Right ventricle myocardium superior (tissue), 1 donor: ENCODE measurements around the gene SLC12A5. TPM values are rescaled to one million over a fixed set of nuclear protein-coding genes. Genes with fewer than 3 reads are reported as not detected.

Experiments used
- ATAC-seq: fragments of 200-7000 bp; cut with Tn5 transposase; one replicate; pipeline ENCODE4 v1.9.1; 2020; ENCODE audit warnings: mild to moderate bottlenecking; ENCODE audit not compliant: poor library complexity
- DNase-seq: peaks from one replicate; pipeline ENCODE4 v3.0.0-alpha.2; 2020
- intact Hi-C: fragments of 100-400 bp; cut with DNase I; formaldehyde crosslinking; loops from one replicate; pipeline ENCODE4 v1.11.2; 2022
- total RNA-seq: library from RNA; stranded (reverse); fragmentation: NEBNext Ultra II Directional; extraction: Animal tissue kit (Norgen Biotek cat#: 25700); gene quantifications from one replicate; pipeline ENCODE4 v1.2.1, GENCODE V29; 2021
- donor health status: DM: no; HTN: yes; CAD: no; lungs with severe emphysema.

SLC12A5 gene
- total RNA-seq, 1 donor from 2014 or later, result not detected

DNA sequence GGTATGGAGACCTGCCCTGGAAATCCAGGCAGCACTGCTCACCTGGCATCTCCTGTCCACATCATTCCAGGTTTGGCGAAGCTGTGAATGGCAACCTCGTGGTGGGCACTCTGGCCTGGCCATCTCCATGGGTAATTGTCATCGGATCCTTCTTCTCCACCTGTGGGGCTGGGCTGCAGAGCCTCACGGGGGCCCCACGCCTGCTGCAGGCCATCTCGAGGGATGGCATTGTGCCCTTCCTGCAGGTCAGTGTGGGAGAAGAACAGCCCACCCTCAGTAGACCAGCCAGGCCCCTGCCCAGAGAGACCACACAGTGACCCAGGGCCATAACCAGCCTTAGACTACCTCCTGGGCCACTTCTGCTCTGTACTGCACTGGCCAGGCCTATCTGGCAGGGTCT, 15.9 kb downstream of the SLC12A5 start:
- intact Hi-C loops, result no loop called here
- DNase-seq (no peak), ATAC-seq (no peak)

DNA sequence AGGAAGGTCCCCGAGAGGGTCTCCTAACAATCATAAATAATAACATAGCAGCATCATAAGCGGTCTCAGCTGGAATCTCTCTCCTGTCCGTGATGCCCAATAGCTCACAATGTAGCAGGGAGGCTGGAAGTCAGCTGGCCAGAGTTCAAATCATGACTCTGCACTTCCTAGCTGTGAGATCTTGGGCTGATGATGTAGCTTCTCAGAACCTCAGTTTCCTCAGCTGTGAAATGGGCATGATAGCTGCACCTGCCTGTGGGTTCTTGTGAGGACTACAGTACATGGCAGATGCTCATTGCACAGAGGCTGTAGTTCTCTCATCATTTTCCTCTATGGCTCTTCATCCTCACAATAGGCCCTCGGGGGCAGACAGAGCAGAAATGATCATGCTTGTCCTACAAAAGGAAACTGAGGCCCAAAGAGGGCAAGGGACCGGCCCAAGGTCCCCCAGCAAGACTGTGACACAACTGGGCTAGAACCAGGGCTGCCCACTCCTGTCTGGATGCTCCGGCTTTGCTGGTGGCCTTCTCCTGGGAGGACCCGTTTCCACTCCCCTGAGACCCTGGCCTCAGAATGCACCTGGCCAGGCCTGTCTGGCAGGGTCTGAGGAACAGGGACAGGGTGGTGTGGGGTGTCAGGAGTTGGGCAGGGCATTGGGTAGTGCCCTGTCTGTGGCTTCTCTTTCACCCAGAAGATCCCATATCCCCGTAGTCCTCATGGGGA, 17.7 kb downstream of the SLC12A5 start:
- intact Hi-C loops, result no loop called here
- DNase-seq, result no peak
- ATAC-seq, result no peak

DNA sequence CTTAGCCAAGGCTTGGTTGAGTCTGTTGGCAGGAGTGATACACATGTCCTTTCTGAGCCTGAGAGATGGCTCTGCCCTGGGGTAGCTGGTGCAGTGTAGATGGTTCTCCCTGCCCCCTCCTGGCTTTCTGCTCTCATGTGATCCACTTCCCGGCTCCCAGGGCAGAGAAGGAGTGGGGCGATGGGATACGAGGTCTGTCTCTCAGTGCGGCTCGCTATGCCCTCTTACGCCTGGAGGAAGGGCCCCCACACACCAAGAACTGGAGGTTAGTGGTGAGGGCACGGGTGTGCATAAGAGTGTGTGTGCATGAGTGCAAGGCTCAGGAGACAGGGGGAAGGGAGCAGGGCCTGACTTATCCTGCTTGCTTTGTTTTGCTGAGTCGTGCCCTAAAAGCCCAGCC, 18.8 kb downstream of the SLC12A5 start:
- DNase-seq (no peak), ATAC-seq (no peak)
- intact Hi-C loops, result no loop called here

DNA sequence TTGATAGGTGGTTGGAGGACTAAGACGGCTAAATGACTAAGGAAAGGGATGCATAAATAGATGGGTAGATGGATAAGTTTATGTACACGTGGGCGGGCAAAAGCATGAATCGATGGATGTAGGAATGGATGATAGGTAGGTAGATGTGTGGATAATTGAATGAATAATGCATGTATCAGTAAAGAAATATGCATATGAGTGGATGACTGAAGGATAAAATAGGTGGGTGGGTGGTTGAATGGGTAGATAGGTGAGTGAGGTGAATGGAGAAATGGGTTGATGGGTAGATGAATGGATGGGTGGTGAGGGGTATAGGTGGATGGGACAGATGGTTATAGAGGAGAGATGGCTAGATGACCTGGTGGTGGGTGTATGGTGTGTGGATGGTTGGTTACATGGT, 20.2 kb downstream of the SLC12A5 start:
- DNase-seq (no peak), ATAC-seq (no peak)
- intact Hi-C loops, result no loop called here

DNA sequence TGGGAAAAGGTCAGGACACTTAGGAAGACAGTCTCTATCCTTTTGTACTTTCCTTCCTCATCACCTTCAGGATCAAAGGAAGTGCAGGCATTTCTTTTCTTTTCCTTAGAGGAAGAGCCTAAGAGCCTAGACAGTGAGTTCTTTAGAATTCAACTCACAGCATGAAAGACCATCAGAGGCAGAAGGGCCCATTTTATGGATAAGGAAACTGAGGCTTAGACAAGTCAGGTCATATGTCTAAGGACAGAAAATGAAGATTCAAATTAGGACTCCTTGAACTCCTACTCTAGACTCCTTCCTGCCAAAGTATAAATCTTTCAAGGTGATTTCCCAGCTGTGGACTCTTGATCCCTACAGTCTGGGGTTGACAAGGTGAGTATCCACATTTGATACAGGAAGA, 20.8 kb downstream of the SLC12A5 start:
- DNase-seq (no peak), ATAC-seq (no peak)
- intact Hi-C loops, result no loop called here

DNA sequence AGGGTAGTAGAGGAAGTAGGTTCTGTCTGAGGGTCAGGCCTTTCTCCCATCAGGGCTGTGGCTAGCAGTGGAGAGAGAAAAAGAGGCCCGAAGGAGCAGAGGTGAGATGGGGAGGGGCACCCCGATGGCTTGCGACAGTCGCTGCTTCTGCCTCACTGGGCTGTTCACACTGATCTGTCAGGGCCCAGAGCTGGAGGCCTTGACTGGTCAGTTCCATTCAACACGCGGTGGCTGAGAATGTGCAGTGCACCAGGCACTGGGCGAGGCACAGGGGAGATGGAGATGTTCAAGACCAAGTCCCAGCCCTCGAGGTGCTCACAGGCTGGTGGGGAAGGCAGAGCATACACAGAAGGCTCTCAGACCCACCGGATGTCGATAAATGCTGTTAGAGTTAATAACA, 21.4 kb downstream of the SLC12A5 start:
- intact Hi-C loops, result no loop called here
- ATAC-seq, result no peak
- no peak for DNase-seq

DNA sequence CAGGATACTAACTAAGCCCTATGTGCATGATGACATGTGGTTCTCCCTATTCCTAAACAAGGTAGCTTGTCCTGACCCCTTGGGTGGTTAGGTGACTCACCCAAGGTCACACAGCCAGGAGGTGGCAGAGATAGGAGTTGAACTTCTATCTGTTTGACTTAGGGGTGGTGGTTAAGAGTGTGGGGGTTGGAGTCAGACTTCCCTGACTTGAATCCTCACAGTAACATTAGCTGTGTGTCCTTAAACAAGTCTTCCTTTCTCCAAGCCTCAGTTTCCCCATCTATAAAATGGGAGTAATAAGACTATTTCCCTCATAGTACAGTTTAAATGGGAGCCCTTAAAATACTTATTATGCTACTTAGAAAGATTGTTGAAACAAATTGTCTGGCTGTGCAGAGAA, 21.9 kb downstream of the SLC12A5 start:
- ATAC-seq, result no peak
- intact Hi-C loops, result no loop called here

DNA sequence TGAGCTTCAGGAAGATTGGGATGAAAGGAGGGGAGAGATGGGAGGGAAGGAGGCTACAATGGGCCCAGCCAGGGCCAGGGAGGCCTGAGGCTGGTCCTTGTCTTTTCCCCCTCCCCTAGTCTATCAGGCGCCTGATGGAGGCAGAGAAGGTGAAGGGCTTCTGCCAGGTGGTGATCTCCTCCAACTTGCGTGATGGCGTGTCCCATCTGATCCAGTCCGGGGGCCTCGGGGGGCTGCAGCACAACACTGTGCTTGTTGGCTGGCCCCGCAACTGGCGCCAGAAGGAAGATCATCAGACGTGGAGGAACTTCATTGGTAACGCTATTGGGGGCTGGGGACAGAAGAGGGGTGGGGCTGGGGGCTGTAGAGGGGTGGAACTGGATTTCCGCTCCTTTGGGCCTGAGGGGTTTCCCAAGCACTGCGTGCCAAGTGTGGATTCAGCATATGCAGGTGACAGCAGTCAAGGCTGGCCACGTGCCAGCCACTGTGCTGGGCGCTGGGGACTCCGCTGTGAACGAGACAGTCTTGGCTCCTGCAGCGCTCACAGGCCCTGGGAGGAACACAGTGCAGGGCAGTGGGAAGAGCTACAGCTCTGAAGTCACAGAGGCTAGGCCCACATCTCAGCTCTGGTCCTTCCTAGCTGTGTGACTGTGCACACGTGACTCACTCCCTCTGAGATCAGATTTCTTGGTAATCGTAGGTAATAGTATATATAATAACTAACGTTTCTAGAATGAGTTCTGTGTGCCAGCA, 22.7 kb downstream of the SLC12A5 start:
- intact Hi-C loops, result no loop called here

More for the DNA sequence above, 21.9 kb downstream of the SLC12A5 start:
- no peak for DNase-seq

DNA sequence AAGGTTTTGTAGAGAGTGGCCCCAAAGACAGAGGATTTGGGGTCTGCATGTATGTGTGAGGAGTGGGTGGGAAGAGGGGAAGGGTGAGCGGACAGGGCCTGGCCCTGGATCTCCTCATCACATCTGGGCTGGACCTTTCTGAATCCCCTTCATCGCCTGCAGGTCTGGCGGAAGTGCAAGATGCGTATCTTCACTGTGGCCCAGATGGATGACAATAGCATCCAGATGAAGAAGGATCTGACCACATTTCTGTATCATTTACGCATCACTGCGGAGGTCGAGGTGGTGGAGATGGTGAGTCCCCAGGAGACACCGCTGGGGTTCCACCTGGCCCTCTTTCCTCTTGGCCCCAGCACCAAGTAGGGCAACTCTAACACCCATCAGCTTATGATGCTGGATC, 24.4 kb downstream of the SLC12A5 start:
- intact Hi-C loops, result no loop called here
- DNase-seq (no peak), ATAC-seq (no peak)

More for the DNA sequence above, 22.7 kb downstream of the SLC12A5 start:
- no peak for DNase-seq
- ATAC-seq, result no peak

DNA sequence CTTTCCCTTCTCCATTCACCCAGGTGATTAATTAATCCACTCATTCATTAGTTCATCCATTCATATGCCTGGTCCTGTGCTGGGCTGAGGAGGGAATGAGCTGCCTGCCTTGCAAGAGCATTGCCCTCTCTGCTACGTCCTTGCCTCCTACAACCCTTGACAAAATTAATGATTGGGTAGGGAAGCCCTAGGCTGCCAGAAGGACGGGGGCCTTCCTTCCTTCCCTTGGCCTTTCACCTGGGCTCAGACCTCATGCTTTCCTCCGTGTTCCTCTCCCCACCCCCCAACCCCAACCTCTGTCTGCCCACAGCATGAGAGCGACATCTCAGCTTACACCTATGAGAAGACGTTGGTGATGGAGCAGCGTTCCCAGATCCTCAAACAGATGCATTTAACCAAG, 25.6 kb downstream of the SLC12A5 start:
- intact Hi-C loops, result no loop called here
- no peak for ATAC-seq

DNA sequence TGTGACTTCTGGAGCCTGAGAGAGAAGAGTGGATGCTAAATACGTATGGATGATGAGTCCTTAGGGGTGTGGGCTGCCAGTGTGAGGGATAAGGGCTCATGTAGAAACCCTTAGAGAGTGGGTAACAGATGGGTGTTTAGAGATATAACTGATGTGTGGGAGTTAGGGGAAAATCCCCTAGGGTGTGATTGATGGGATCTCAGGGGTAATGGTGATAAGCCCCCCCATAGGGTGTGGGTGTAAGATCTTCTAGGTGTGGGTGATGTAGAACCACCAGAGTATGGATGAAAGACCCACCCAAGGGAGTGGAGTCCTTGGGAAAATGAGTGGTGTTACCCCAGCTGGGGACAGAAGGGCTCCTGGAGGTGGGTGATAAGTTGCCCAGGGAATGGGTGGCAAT, 26.3 kb downstream of the SLC12A5 start:
- no peak for ATAC-seq
- intact Hi-C loops, result no loop called here
- DNase-seq, result no peak

More for the DNA sequence above, 25.6 kb downstream of the SLC12A5 start:
- no peak for DNase-seq

DNA sequence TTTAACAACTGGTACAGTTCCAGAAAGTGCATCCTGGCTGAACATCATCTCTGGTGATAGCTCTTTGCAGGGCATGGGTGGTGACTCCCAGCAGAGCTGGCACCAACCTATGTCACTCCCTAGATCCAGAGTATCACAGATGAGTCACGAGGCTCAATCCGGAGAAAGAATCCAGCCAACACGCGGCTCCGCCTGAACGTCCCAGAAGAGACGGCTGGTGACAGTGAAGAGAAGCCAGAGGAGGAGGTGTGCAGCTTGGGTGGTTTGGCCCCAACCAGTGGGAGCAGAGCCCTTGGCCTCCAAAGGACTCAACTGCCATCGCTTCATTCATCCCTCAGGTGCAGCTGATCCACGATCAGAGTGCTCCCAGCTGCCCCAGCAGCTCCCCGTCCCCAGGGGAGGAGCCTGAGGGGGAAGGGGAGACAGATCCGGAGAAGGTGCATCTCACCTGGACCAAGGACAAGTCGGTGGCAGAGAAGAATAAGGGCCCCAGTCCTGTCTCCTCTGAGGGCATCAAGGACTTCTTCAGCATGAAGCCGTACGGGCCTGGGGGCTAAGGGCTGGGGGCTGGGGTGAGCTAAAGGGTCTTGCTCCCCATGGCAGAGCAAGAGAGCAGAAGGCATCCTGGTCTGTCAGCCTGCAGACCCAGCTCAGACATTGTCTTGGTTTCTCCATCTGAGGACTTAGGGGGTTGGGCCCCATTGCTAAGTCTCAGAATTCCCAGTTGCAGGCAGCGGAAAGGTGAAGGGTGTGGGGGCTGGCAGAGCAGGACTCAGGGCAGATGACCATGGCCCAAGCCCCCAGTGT, 27.2 kb downstream of the SLC12A5 start:
- ATAC-seq, result no peak
- no peak for DNase-seq
- intact Hi-C loops, result no loop called here

DNA sequence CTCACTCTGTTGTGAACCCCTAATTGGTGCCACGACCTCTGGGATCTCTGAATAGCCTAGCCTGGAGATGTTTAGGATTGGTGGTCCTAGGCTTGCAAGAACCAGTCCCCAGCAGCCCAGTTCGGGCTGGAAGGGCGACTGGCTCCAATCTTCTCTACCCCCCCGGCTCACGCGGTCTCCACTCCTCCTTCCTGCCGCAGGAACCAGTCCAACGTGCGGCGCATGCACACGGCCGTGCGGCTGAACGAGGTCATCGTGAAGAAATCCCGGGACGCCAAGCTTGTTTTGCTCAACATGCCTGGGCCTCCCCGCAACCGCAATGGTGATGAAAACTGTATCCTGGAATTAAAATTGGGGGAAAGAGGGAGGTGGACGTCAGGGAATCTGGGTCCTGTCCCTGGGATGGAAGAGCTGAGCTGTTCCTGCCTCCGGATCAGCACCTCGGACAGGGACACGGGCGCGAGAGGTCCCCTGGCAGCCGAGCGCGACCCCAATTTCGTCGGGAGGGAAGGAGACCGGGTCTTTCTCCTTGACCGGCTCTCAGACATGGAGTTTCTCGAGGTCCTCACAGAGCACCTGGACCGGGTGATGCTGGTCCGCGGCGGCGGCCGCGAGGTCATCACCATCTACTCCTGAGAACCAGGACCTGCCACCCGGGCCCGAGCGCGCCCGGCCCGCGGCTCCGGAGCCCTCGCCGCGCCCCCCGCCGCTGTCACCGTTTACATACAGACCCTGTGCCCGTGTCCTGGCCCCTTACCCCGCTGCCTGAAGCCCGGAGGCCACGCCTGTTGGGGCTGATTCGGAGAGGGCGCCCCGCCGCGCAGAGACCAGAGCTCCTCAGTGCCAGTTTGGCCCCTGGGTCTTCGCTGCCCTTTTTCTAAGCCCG, 28.2 kb downstream of the SLC12A5 start:
- intact Hi-C loops, result no loop called here
- ATAC-seq (peak; percentile 64), DNase-seq (peak; percentile 68)

DNA sequence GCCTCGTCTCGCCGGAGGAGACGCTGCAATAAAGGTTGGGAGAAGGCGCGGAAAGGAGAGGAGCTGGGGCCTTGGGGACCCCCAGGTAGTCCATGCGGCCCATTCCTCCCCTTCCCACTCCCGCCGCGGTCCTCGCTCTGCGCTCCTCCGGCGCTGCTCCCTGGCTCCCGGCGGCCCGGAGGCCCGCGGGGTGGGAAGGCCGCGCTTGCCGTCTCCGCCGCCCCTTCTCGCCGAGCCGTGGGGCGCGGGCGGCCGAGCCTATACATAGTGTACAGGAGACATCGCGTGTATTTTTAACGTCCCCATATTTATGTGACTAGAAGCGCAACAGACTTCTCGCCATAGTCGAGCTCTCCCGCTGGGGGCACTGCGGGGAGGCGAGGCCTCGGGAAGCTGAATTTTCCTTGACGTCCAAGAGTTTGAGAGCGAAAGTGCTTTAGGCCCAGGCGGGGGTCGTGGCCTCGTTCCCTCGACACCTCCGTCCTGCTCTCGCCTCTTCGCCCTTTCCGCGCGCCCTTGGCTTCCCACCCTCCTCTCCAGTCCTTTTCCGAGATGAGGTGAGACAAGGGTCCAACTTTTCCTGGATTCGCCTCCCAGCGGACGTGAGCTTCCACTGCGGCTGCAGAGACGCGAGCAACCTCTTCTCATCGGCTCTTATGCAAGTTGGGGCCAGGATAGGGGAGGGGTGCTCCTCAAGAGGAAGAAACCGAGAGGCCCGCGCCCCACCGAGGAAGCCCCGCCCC, 29.0 kb downstream of the SLC12A5 start:
- DNase-seq (peak; percentile 78), ATAC-seq (peak; percentile 52)
- intact Hi-C loops, result no loop called here

DNA sequence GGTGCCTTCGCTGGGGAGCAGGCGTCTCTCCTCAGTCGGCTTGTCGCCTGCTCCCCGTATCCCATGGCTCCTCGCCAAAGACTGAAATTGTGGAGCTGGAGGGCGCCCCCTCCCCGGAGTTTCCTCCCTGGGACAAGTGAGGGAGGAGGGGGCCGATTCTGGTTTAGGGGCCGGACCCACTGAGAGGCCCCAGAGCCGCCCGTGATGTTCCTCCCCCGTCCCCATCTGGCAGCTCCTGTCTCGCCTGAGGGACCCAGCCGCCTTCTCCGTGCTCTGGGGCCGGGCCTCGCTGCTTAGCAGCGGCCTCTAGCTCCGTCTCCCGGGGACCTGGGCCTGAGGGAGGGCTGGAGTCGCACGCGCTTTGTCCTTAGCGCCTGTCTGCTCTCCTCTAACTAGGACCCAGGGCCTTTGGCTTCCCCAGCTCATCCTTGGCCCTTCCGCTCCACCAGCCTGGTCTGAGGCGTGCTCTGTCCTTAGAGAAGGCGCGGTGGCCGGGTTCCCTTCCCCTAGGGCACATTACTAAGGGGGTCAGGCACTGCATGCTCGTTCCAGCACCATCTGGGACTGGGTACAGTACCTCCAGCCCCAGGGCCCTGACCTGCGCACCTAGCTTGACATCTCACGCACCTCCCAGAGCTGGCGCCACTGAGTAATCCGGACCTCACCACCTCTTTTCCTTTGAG, 29.7 kb downstream of the SLC12A5 start:
- DNase-seq, result no peak
- peak; percentile 5 for ATAC-seq
- intact Hi-C loops, result no loop called here

DNA sequence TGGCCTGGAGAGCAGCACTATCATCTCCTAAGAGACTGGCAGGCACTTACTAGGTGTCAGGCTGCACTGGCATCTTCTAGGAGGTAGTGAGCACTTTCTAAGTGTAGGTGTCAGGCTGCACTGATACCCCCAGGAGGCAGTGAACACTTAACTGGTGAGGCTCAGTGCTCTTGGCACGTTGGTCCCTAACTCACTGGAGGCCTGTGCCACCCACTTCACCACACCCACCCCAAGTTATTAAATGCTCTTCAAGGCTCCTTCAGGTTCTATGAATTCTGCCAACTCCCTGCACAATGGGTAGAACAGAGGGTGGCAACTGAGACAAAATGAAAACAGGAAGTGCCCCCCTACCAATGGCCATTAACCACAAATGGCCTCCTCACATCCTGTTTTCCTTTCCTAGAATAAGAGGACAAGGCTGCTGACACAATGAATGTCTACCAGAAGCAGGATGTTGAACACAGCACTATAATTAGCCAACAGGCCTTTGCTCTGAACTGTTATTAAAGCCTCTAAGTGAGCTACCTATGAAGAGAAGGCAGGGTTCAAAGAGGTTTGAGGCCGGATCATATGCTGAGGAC, 31.4 kb downstream of the SLC12A5 start:
- ATAC-seq (peak; percentile 13), DNase-seq (no peak)
- intact Hi-C loops, result no loop called here

DNA sequence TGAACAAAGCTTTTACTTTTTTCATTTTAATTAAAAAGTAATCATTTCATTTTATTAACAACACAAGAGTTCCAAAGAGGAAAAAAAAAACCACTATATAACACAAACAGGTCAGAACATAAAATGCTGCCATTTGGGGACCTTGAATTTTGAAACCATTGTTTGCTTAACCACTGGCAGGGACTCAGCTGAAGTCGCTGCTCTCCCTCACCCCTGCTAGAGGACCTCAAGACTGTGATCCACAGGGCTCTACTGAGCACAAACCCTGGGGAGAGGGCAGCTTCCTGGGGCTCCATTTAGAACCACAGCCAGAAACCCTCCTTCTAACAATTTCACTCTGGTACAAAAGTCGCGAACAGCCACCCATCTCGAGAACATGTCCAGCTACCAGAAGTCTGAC, 32.0 kb downstream of the SLC12A5 start:
- DNase-seq (no peak), ATAC-seq (no peak)
- intact Hi-C loops, result no loop called here
